GM12878 (cell line): Measurements from ENCODE around the gene CRAT. TPM values are rescaled to one million over a fixed set of nuclear protein-coding genes. Genes with fewer than 3 reads are reported as not detected.
"Not testable (repeated sequence)": the region's sequence is repeated elsewhere in the genome, so short reads cannot be mapped to it uniquely, and the experiment has no call there.

Experiments
- ATAC-seq: fragments of 200-7000 bp; cut with Tn5 transposase; 3 replicates; pipeline ENCODE4 v1.9.1; 2020; ENCODE audit warnings: mild to moderate bottlenecking, moderate library complexity
- BruUV-seq: library from RNA; stranded (reverse); fragments of 400-500 nt; replicated peaks from 2 replicates; lab custom pipeline; 2021; lab: Mats Ljungman, UMichigan
- CTCF ChIA-PET: fragments of 300-600 bp; sonication (Branson Sonifier 250); formaldehyde crosslinking; extraction: SDS; loops from one replicate; lab custom pipeline; 2021; ENCODE audit warnings: inconsistent platforms; lab: Yijun Ruan, JAX
- POLR2A ChIA-PET: fragments of 350-600 bp; formaldehyde crosslinking; extraction: SDS; loops from one replicate; lab custom pipeline; 2021; ENCODE audit warnings: inconsistent platforms; lab: Charles Lee
- RAD21 ChIA-PET: fragments of 300-600 bp; sonication (Branson Sonifier 250); formaldehyde crosslinking; loops from one replicate; lab custom pipeline; 2023; ENCODE audit warnings: antibody characterized with exemption; ENCODE audit not compliant: unreplicated experiment; lab: Charles Lee
- SMC1A ChIA-PET: fragments of 300-600 bp; sonication (Branson Sonifier 250); formaldehyde crosslinking; loops from one replicate; lab custom pipeline; 2023; ENCODE audit not compliant: unreplicated experiment, uncharacterized antibody; lab: Charles Lee
- DNase-seq: peaks from one replicate; pipeline ENCODE4 v3.0.0-alpha.2; 2011; ENCODE audit warnings: low read depth, low spot score
- FAIRE-seq: peaks from 3 replicates; lab custom pipeline; 2011; peaks lifted over from hg19 to GRCh38; lab: Jason Lieb, UNC
- H2AFZ ChIP-seq: 2 replicates; pipeline ENCODE4 v1.6.0; 2011; ENCODE audit warnings: low read depth, low read length, control low read depth; ENCODE audit not compliant: control insufficient read depth
- H3K27ac ChIP-seq: 2 replicates; pipeline ENCODE4 v1.5.1; 2011; ENCODE audit warnings: control low read depth; ENCODE audit not compliant: control insufficient read depth, insufficient read depth
- H3K27me3 ChIP-seq, 2 experiments: replicated peaks in 1 of 2; 2 replicates each; pipeline versions ENCODE4 v1.6.0 to v1.6.1; 2011; ENCODE audit warnings: low read length in 1 of 2; ENCODE audit not compliant: control insufficient read depth in 2 of 2, insufficient read depth in 2 of 2
- H3K36me3 ChIP-seq, 2 experiments: 2 replicates each; pipeline ENCODE4 v1.5.1; 2011; ENCODE audit warnings: low read length in 1 of 2; ENCODE audit not compliant: control insufficient read depth in 2 of 2, insufficient read depth in 2 of 2
- H3K4me1 ChIP-seq: 2 replicates; pipeline ENCODE4 v1.6.1; 2011; ENCODE audit warnings: mild to moderate bottlenecking, low read length, moderate library complexity, mixed read lengths; ENCODE audit not compliant: control insufficient read depth, insufficient read depth
- H3K4me2 ChIP-seq: 2 replicates; pipeline ENCODE4 v1.6.0; 2011; ENCODE audit warnings: control low read depth; ENCODE audit not compliant: control insufficient read depth, insufficient read depth
- H3K4me3 ChIP-seq: fragments of 200-600 bp; sonication (generic); 2 replicates; pipeline ENCODE4 v1.5.1; 2016
- H3K79me2 ChIP-seq: 2 replicates; pipeline ENCODE4 v1.6.0; 2011; ENCODE audit warnings: low read length; ENCODE audit not compliant: control insufficient read depth, insufficient read depth
- H3K9ac ChIP-seq: 2 replicates; pipeline ENCODE4 v1.8.0; 2011; ENCODE audit warnings: low read length, control low read depth, mixed read lengths; ENCODE audit not compliant: control insufficient read depth, insufficient read depth
- H3K9me3 ChIP-seq: replicated peaks from 3 replicates; pipeline ENCODE4 v1.5.1; 2011; ENCODE audit warnings: mild to moderate bottlenecking, low read length; ENCODE audit not compliant: control insufficient read depth, insufficient read depth
- H4K20me1 ChIP-seq: 2 replicates; pipeline ENCODE4 v1.6.0; 2011; ENCODE audit not compliant: control insufficient read depth, insufficient read depth
- CBFB ChIP-seq: IDR thresholded peaks from 2 replicates; pipeline ENCODE4 v1.6.1; 2016; ENCODE audit warnings: antibody characterized with exemption, low read depth
- EGR1 ChIP-seq, 2 experiments: IDR thresholded peaks; 1 replicate in 1 of 2; 2 replicates in 1 of 2; pipeline ENCODE4 v1.6.1; 2011 to 2012; ENCODE audit warnings: low read depth in 2 of 2, low read length in 2 of 2, borderline replicate concordance in 1 of 2, mild to moderate bottlenecking in 1 of 2, moderate library complexity in 1 of 2
- HCFC1 ChIP-seq: fragments of 150-350 bp; IDR thresholded peaks from 2 replicates; pipeline ENCODE4 v1.6.1; 2014; ENCODE audit warnings: low read length
- MLLT1 ChIP-seq: fragments of 450-650 bp; IDR thresholded peaks from 2 replicates; pipeline ENCODE4 v1.6.1; 2016; ENCODE audit warnings: mild to moderate bottlenecking
- MTA2 ChIP-seq: fragments of 450-650 bp; IDR thresholded peaks from 2 replicates; pipeline ENCODE4 v1.6.1; 2016; ENCODE audit warnings: low read depth, mild to moderate bottlenecking, moderate library complexity
- RAD51 ChIP-seq: fragments of 450-650 bp; IDR thresholded peaks from 2 replicates; pipeline ENCODE4 v1.6.1; 2016; ENCODE audit warnings: moderate library complexity, mild to moderate bottlenecking, inconsistent platforms
- WGBS: methylation state at CpG from one replicate; pipeline ENCODE4 v1.1.6; 2016; ENCODE audit warnings: low lambda C conversion rate; ENCODE audit not compliant: insufficient replicate concordance, insufficient coverage; ENCODE audit errors: missing lambda C conversion rate; 5-methylcytosine and 5-hydroxymethylcytosine counted together
- in situ Hi-C: fragments of 300-500 bp; cut with MboI; formaldehyde crosslinking; loops from 9 replicates; pipeline ENCODE4 v1.14.3; 2018; ENCODE audit warnings: mixed read lengths
- intact Hi-C: fragments of 100-400 bp; cut with micrococcal nuclease; formaldehyde crosslinking; loops from one replicate; pipeline ENCODE4 v1.14.2; 2022; ENCODE audit not compliant: unreplicated experiment
- polyA plus RNA-seq, 11 experiments: library from polyadenylated mRNA; depleted of rRNA in 4 of 11; unstranded in 6 of 11; stranded (reverse) in 5 of 11; fragments of >200 nt; fragmentation: Nextera tagmentation in 4 of 11; fragmentation: Illumina TruSeq in 1 of 11; extraction: Ambion mirVana in 4 of 11; extraction: Trizol in 1 of 11; gene quantifications; 1 replicate in 1 of 11; 2 replicates in 10 of 11; pipeline versions ENCODE4 v1.2.1 to v1.2.3, GENCODE V29; 2011 to 2016; ENCODE audit warnings: inconsistent platforms in 2 of 11, missing spikeins in 2 of 11, low read depth in 1 of 11
- total RNA-seq, 4 experiments: library from RNA; depleted of rRNA in 3 of 4; stranded (reverse); fragments of >200 nt in 3 of 4; fragmentation: Illumina TruSeq in 1 of 4; extraction: Trizol in 1 of 4; gene quantifications; 2 replicates each; pipeline versions ENCODE4 v1.2.1 to v1.2.3, GENCODE V29; 2013 to 2021

Gene CRAT
- total and polyA plus RNA-seq, 10 of the 15 experiments (the other 5 are each of a cell fraction or from before 2014, with no cell fraction given) = 0.10 to 3.4 (median 1.8) TPM

- ChIA-PET RAD21 (interaction anchor here (1.0 to 2.2 kb wide), 5 partner anchors 13 to 30 kb away, joined by 3 to 7 read pairs (median 4); no protein-coding TSS in a partner anchor), POLR2A (interaction anchor here (0.6 to 1.9 kb wide), 7 partner anchors 9 to 525 kb away, joined by 3 to 7 read pairs (median 3); no protein-coding TSS in a partner anchor), CTCF (interaction anchor here (0.7 to 4.4 kb wide), 6 partner anchors 10 to 544 kb away, joined by 3 to 32 read pairs (median 8); no protein-coding TSS in a partner anchor), SMC1A (interaction anchor here (0.6 to 2.6 kb wide), 5 partner anchors 9 to 553 kb away, joined by 3 to 11 read pairs (median 3); no protein-coding TSS in a partner anchor)
- FAIRE-seq, DNase-seq, H3K27me3 ChIP-seq, H4K20me1 ChIP-seq, H2AFZ ChIP-seq, ATAC-seq, BruUV-seq, H3K9me3 ChIP-seq, H3K4me1 ChIP-seq, in situ Hi-C loops, H3K36me3 ChIP-seq, intact Hi-C loops: not testable (repeated sequence)
- WGBS = 85% methylated on average over 17 of the region's 17 CpGs
- 0 out of 2 replicates have a peak, but pooled peaks have one; percentile 63 for TF ChIP-seq MLLT1
- peak overlapping the region; percentile 98 for H3K4me3 ChIP-seq
- peak overlapping the region; percentile 85 for H3K9ac ChIP-seq
- peak overlapping the region; percentile 46 for H3K4me2 ChIP-seq
- H3K27ac ChIP-seq = peak overlapping the region; percentile 92
- peaks cover 25% of the 10 kb centered on the region for H3K79me2 ChIP-seq
These were observed 1.9 kb upstream of the CRAT start for GRCh38 chr9:129112526-129112925.

GRCh38 chr9:129111528-129112151 is 1.0 kb upstream of the CRAT start:
- FAIRE-seq (no peak), ATAC-seq (peak; percentile 53), DNase-seq (no peak)
- H3K27me3 ChIP-seq = no peaks in the 10 kb centered on the region; a peak in 1 of 4 replicates
- ChIA-PET POLR2A (interaction anchor here (0.5 to 1.9 kb wide), 6 partner anchors 14 to 1017 kb away, joined by 3 to 7 read pairs (median 4); no protein-coding TSS in a partner anchor), SMC1A (interaction anchor here (0.6 to 2.6 kb wide), 4 partner anchors 10 to 552 kb away, joined by 3 to 11 read pairs (median 4); no protein-coding TSS in a partner anchor), RAD21 (interaction anchor here (0.7 to 2.2 kb wide), 3 partner anchors 13 to 73 kb away, joined by 3 to 7 read pairs (median 3); no protein-coding TSS in a partner anchor), CTCF (interaction anchor here (1.2 to 4.4 kb wide), 5 partner anchors 11 to 31 kb away, joined by 4 to 32 read pairs (median 10); no protein-coding TSS in a partner anchor)
- in situ Hi-C loops (no loop called here), intact Hi-C loops (loop anchor here (2.0 kb wide), 1 partner anchor 31 kb away; the partner anchor contains the start of gene DOLPP1)
- no peaks in the 10 kb centered on the region for H3K36me3 ChIP-seq
- H3K79me2 ChIP-seq = peaks cover 25% of the 10 kb centered on the region
- BruUV-seq = no TSS peak
- H3K4me3 ChIP-seq = peak overlapping the region; percentile 98
- H3K9me3 ChIP-seq = no peaks in the 10 kb centered on the region; the same call in 2 of the 3 replicates
- H3K27ac ChIP-seq = peak overlapping the region; percentile 92
- peak overlapping the region; percentile 95 for H2AFZ ChIP-seq
- peak overlapping the region; percentile 46 for H3K4me2 ChIP-seq
- no peaks in the 10 kb centered on the region for H4K20me1 ChIP-seq
- 1% methylated on average over 33 of the region's 37 CpGs for WGBS
- peaks cover 7% of the 10 kb centered on the region for H3K4me1 ChIP-seq
- H3K9ac ChIP-seq = peak overlapping the region; percentile 85
- TF ChIP-seq RAD51 = no peak
- 0 out of 3 replicates have a peak, but pooled peaks of 1 of the 2 experiments have one; percentile 13 for TF ChIP-seq EGR1 (IDR thresholded peaks at IDR 0.05; ENCODE audit: borderline replicate concordance in 1 of 2, low read depth in 2 of 2, low read length in 2 of 2)
- TF ChIP-seq CBFB = 0 out of 2 replicates have a peak, but pooled peaks have one; percentile 7
- TF ChIP-seq HCFC1 = no peak
- 0 out of 2 replicates have a peak, but pooled peaks have one; percentile 18 for TF ChIP-seq MTA2
- TF ChIP-seq, all 136 proteins: peak for 3
